Mucosa of rectum (tissue), 2 donors: Measurements from ENCODE around the gene ZFHX3.
A peak's percentile ranks its signal among the peaks of the same experiment; 100 is the strongest.
"Not testable (repeated sequence)": the region's sequence is repeated elsewhere in the genome, so short reads cannot be mapped to it uniquely, and the experiment has no call there.

Experiments
- H3K27ac ChIP-seq, 2 donors: one replicate each; pipeline ENCODE4 v1.7.0; 2013; ENCODE audit warnings: inconsistent platforms in 2 of 2, low read depth in 2 of 2, low read length in 2 of 2
- H3K27me3 ChIP-seq, 2 donors: one replicate each; pipeline ENCODE4 v1.7.0; 2013; ENCODE audit warnings: low read length in 2 of 2; ENCODE audit not compliant: control insufficient read depth in 2 of 2, insufficient read depth in 2 of 2
- H3K36me3 ChIP-seq, 2 donors: one replicate each; pipeline ENCODE4 v1.7.0; 2013; ENCODE audit warnings: low read length in 2 of 2; ENCODE audit not compliant: control insufficient read depth in 2 of 2, insufficient read depth in 2 of 2
- H3K4me1 ChIP-seq, 2 donors: one replicate each; pipeline ENCODE4 v1.7.0; 2013; ENCODE audit warnings: low read length in 2 of 2, mild to moderate bottlenecking in 1 of 2; ENCODE audit not compliant: control insufficient read depth in 2 of 2, insufficient read depth in 2 of 2
- H3K4me3 ChIP-seq, 2 donors: one replicate each; pipeline ENCODE4 v1.7.0; 2013; ENCODE audit warnings: low read length in 2 of 2
- H3K9ac ChIP-seq, 2 donors: one replicate each; pipeline ENCODE4 v1.7.0; 2013; ENCODE audit warnings: low read length in 2 of 2, low read depth in 1 of 2, mild to moderate bottlenecking in 1 of 2
- H3K9me3 ChIP-seq, 2 donors: one replicate each; pipeline ENCODE4 v1.7.0; 2013; ENCODE audit warnings: low read length in 2 of 2; ENCODE audit not compliant: control insufficient read depth in 2 of 2
- donor health status: healthy.
- donor health status: Normal muscosa, but diverticular disease.

Gene ZFHX3

DNA sequence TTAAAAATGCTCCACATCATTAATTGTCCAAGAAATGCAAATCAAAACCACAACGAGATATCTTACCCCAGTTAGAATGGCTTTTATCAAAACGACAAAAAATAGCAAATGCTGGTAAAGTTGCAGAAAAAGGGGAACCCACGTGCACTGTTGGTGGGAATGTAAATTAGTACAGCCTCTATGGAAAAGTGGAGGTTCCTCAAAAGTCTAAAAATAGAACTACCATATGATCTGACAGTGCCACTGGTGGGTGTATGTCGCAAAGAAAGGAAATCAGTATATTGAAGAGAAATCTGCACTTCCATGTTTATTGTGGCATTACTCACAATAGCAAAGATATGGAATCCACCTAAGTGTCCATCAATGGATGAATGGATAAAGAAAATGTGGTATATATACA, 38.2 kb upstream of the ZFHX3 start:
- no peak overlapping the region for H3K9ac ChIP-seq
- H3K4me3 ChIP-seq: no peak overlapping the region
- no peaks in the 10 kb centered on the region for H3K9me3 ChIP-seq
- H3K27ac ChIP-seq: no peak overlapping the region
- no peaks in the 10 kb centered on the region for H3K27me3 ChIP-seq
- no peaks in the 10 kb centered on the region for H3K4me1 ChIP-seq
- no peaks in the 10 kb centered on the region for H3K36me3 ChIP-seq

DNA sequence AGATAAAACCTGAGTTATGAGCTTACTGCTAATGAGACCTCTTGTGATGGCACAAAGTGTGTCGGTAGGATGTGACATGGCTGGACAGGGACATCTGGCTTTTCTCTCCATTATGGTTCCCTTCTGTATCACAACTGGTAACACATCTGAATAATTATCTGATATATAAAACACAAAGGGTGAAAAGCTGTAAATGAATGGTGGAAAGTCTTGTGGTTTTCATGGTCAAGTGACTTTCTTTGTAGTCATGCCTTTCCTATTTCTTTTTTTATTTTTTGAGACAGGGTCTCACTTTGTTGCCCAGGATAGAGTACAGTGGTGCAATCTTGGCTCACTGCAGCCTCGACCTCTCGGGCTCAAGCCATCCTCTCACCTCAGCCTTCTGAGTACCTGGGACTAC, 35.3 kb upstream of the ZFHX3 start:
- H3K36me3 ChIP-seq: no peaks in the 10 kb centered on the region
- peaks cover 0 to 2% of the 10 kb centered on the region in 2 donors for H3K9me3 ChIP-seq
- no peaks in the 10 kb centered on the region for H3K4me1 ChIP-seq
- H3K27me3 ChIP-seq: no peaks in the 10 kb centered on the region
- H3K27ac ChIP-seq: no peak overlapping the region
- no peak overlapping the region for H3K4me3 ChIP-seq
- no peak overlapping the region for H3K9ac ChIP-seq

- not testable (repeated sequence) for H3K27ac ChIP-seq, H3K4me3 ChIP-seq, H3K9me3 ChIP-seq, H3K36me3 ChIP-seq, H3K27me3 ChIP-seq, H3K4me1 ChIP-seq, H3K9ac ChIP-seq
Measured at GRCh38 chr16:73082634-73083051, 34.7 kb upstream of the ZFHX3 start.

DNA sequence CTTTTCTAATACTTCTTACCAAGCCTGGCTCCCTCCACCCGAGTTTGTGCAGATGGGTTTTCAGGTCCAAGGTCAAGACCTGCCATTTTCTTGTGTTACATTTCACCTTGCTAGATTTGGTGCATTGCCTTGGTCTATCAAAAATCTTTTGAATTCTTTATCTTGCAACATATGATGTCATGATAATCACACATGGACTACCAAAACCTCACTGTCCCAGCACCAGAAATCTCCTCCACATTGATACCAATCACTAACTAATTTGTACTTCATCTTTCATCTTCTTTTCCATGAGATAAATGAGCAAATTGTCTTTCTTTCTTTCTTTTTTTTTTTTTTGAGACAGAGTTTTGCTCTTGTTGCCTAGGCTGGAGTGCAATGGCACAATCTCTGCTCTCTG, 33.0 kb upstream of the ZFHX3 start:
- Histone ChIP-seq H3K36me3 (no peaks in the 10 kb centered on the region), H3K4me1 (no peaks in the 10 kb centered on the region), H3K9me3 (peaks cover 0 to 2% of the 10 kb centered on the region in 2 donors), H3K27ac (no peak overlapping the region), H3K4me3 (no peak overlapping the region), H3K27me3 (no peaks in the 10 kb centered on the region), H3K9ac (no peak overlapping the region)

GRCh38 chr16:73076324-73076810, 28.4 kb upstream of the ZFHX3 start:
- H3K9me3 ChIP-seq: peaks cover 0 to 2% of the 10 kb centered on the region in 2 donors
- H3K27ac ChIP-seq: no peak overlapping the region
- H3K27me3 ChIP-seq: no peaks in the 10 kb centered on the region
- no peaks in the 10 kb centered on the region for H3K36me3 ChIP-seq
- H3K4me3 ChIP-seq: no peak overlapping the region
- no peak overlapping the region for H3K9ac ChIP-seq
- peaks cover 6 to 8% of the 10 kb centered on the region in 2 donors for H3K4me1 ChIP-seq

DNA sequence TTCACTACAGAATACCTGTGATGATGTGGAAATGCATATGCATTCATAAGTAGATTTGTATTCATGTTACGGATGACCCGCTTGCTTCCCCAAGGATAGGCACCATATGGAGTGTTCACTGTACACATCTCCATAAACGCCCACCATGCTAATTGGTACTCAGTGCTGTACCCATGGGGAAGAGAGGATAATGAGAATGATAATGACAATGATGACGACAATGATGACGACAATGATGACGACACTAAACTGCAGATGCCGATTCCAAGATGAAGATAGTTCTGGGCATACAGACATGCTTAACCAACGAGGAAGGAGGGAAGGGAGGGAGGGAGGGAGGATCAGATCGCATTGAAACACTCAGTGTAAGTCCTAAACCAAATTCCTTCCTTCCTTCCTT, 26.5 kb upstream of the ZFHX3 start:
- Histone ChIP-seq H3K27ac (no peak overlapping the region), H3K4me1 (peaks cover 11 to 22% of the 10 kb centered on the region in 2 donors), H3K27me3 (no peaks in the 10 kb centered on the region), H3K9ac (no peak overlapping the region), H3K9me3 (no peaks in the 10 kb centered on the region), H3K4me3 (no peak overlapping the region), H3K36me3 (no peaks in the 10 kb centered on the region)

DNA sequence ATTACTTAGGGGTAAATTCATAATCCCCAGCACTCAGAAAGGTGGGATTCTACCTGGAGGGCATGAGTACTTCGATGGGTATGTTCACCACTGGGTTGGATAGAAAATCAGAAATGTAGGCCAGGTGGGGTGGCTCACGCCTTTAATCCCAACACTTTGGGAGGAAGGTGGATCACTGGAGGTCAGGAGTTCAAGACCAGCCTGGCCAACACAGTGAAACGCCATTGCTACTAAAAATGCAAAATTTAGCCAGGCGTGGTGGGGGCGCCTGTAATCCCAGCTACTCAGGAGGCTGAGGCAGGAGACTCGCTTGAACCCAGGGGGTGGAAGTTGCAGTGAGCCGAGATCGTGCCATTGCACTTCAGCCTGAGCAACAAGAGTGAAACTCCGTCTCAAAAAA, 24.1 kb upstream of the ZFHX3 start:
- not testable (repeated sequence) for H3K9ac ChIP-seq, H3K4me3 ChIP-seq, H3K27me3 ChIP-seq, H3K36me3 ChIP-seq, H3K9me3 ChIP-seq
- H3K27ac ChIP-seq: peak overlapping the region in 1 of 2 donors; percentile 48
- H3K4me1 ChIP-seq: peaks cover 22 to 35% of the 10 kb centered on the region in 2 donors

GRCh38 chr16:73071131-73071940, 23.4 kb upstream of the ZFHX3 start:
- H3K9ac ChIP-seq: peak overlapping the region in 1 of 2 donors; percentile 48
- H3K36me3 ChIP-seq: no peaks in the 10 kb centered on the region
- peaks cover 0 to 6% of the 10 kb centered on the region in 2 donors for H3K27me3 ChIP-seq
- peak overlapping the region in 1 of 2 donors; percentile 10 for H3K4me3 ChIP-seq
- no peaks in the 10 kb centered on the region for H3K9me3 ChIP-seq
- peak overlapping the region; percentile 38 to 48 for H3K27ac ChIP-seq
- peaks cover 29 to 42% of the 10 kb centered on the region in 2 donors for H3K4me1 ChIP-seq

- no peak overlapping the region for H3K27ac ChIP-seq
- H3K4me1 ChIP-seq: peaks cover 39 to 53% of the 10 kb centered on the region in 2 donors
- no peak overlapping the region for H3K4me3 ChIP-seq
- peaks cover 11 to 20% of the 10 kb centered on the region in 2 donors for H3K27me3 ChIP-seq
- no peaks in the 10 kb centered on the region for H3K9me3 ChIP-seq
- no peak overlapping the region for H3K9ac ChIP-seq
- no peaks in the 10 kb centered on the region for H3K36me3 ChIP-seq
Measured at GRCh38 chr16:73069581-73070262, 21.8 kb upstream of the ZFHX3 start.
